Inflammatory macrophage treated with lipopolysaccharide for 1 hour (primary cell): ENCODE measurements around the gene TLCD1.
"Not testable (repeated sequence)": the region's sequence is repeated elsewhere in the genome, so short reads cannot be mapped to it uniquely, and the experiment has no call there.

ENCODE experiments used
- DNase-seq, 2 donors: peaks; one replicate each; pipeline ENCODE4 v3.0.0-alpha.2; 2020 to 2022

TLCD1 gene

GRCh38 chr17:28746611-28747050, 20.6 kb upstream of the TLCD1 start:
- DNase-seq = no peak

- no peak for DNase-seq
Measured at GRCh38 chr17:28745786-28746411, 19.9 kb upstream of the TLCD1 start.

- DNase-seq = peak in 1 of 2 donors; percentile 2
Measured at GRCh38 chr17:28744972-28745785, 19.1 kb upstream of the TLCD1 start.

GRCh38 chr17:28744104-28744971, 18.3 kb upstream of the TLCD1 start:
- DNase-seq = peak; percentile 0 to 30

GRCh38 chr17:28743243-28744103, 17.4 kb upstream of the TLCD1 start, which contains the start of gene TRAF4:
TRAF4 (plus strand) TSS chr17:28744011; CDS start chr17:28744113, 102 bp downstream.
- DNase-seq = peak; percentile 84 to 87

GRCh38 chr17:28741358-28742349, 15.6 kb upstream of the TLCD1 start:
- peak; percentile 52 to 65 for DNase-seq

GRCh38 chr17:28740406-28741357, 14.6 kb upstream of the TLCD1 start:
- no peak for DNase-seq

GRCh38 chr17:28738680-28739384, 12.8 kb upstream of the TLCD1 start:
- no peak for DNase-seq

GRCh38 chr17:28737770-28738679, 12.0 kb upstream of the TLCD1 start:
- no peak for DNase-seq

GRCh38 chr17:28737316-28737715, 11.3 kb upstream of the TLCD1 start:
- no peak for DNase-seq

GRCh38 chr17:28735913-28736769, 10.1 kb upstream of the TLCD1 start:
- DNase-seq = not testable (repeated sequence)

- DNase-seq = no peak
Measured at GRCh38 chr17:28735242-28735722, 9.2 kb upstream of the TLCD1 start.

GRCh38 chr17:28734712-28735241, 8.7 kb upstream of the TLCD1 start:
- DNase-seq = no peak

- no peak for DNase-seq
Measured at GRCh38 chr17:28733346-28733745, 7.3 kb upstream of the TLCD1 start.

GRCh38 chr17:28729950-28730330, 3.9 kb upstream of the TLCD1 start:
- no peak for DNase-seq
